HepG2 (cell line): ENCODE data around the gene SRSF3. TPM values are rescaled to one million over a fixed set of nuclear protein-coding genes. Genes with fewer than 3 reads are reported as not detected.

Source experiments
- ATF1 ChIP-seq: IDR thresholded peaks from 2 replicates; pipeline ENCODE4 v1.6.1; 2016; ENCODE audit warnings: mild to moderate bottlenecking, control low read depth
- CBFB ChIP-seq: sonication (generic); formaldehyde crosslinking; IDR thresholded peaks from 2 replicates; pipeline ENCODE4 v1.4.0; 2020; ENCODE audit warnings: missing genetic modification reagents
- DBP ChIP-seq: sonication (generic); formaldehyde crosslinking; IDR thresholded peaks from 2 replicates; pipeline ENCODE4 v1.4.0; 2020; ENCODE audit warnings: missing genetic modification reagents; ENCODE audit errors: not compliant biosample characterization
- FUBP1 ChIP-seq: sonication (generic); formaldehyde crosslinking; IDR thresholded peaks from 2 replicates; pipeline ENCODE4 v1.5.1; 2020; ENCODE audit warnings: missing genetic modification reagents, mild to moderate bottlenecking, borderline replicate concordance
- HHEX ChIP-seq: IDR thresholded peaks from 2 replicates; pipeline ENCODE4 v1.6.1; 2016; ENCODE audit warnings: control low read depth
- HNF1B ChIP-seq: sonication (generic); formaldehyde crosslinking; IDR thresholded peaks from 2 replicates; pipeline ENCODE4 v1.5.1; 2020; ENCODE audit warnings: mild to moderate bottlenecking, moderate library complexity, missing genetic modification reagents
- MYNN ChIP-seq: sonication (generic); formaldehyde crosslinking; IDR thresholded peaks from 2 replicates; pipeline ENCODE4 v1.4.0; 2020; ENCODE audit warnings: mild to moderate bottlenecking, low read depth, missing genetic modification reagents
- PAXIP1 ChIP-seq: sonication (generic); formaldehyde crosslinking; conservative IDR thresholded peaks from 2 replicates; pipeline ENCODE4 v1.4.0; 2020; ENCODE audit warnings: mild to moderate bottlenecking, missing genetic modification reagents, moderate library complexity
- TCF12 ChIP-seq, 2 experiments: fragments of 450-650 bp in 1 of 2; sonication (generic) in 1 of 2; formaldehyde crosslinking in 1 of 2; IDR thresholded peaks; 2 replicates each; pipeline versions ENCODE4 v1.6.1 to v1.8.0; 2017 to 2022; ENCODE audit warnings: antibody characterized with exemption in 1 of 2, mild to moderate bottlenecking in 1 of 2, missing genetic modification reagents in 1 of 2, moderate library complexity in 1 of 2
- TGIF2 ChIP-seq: IDR thresholded peaks from 2 replicates; pipeline ENCODE4 v1.6.1; 2016; ENCODE audit warnings: control low read depth, missing compliant biosample characterization
- ZNF225 ChIP-seq: sonication (generic); formaldehyde crosslinking; IDR thresholded peaks from 2 replicates; pipeline ENCODE4 v1.4.0; 2020; ENCODE audit warnings: mild to moderate bottlenecking, missing genetic modification reagents
- ZNF510 ChIP-seq: sonication (generic); formaldehyde crosslinking; IDR thresholded peaks from 2 replicates; pipeline ENCODE4 v1.4.0; 2020; ENCODE audit warnings: low read depth, mild to moderate bottlenecking, missing genetic modification reagents
- ZNF558 ChIP-seq: sonication (generic); formaldehyde crosslinking; IDR thresholded peaks from 2 replicates; pipeline ENCODE4 v1.9.0; 2022; ENCODE audit warnings: mild to moderate bottlenecking, missing genetic modification reagents, borderline replicate concordance
- ZNF589 ChIP-seq: sonication (generic); formaldehyde crosslinking; conservative IDR thresholded peaks from 2 replicates; pipeline ENCODE4 v1.8.0; 2022; ENCODE audit warnings: mild to moderate bottlenecking, moderate library complexity, missing genetic modification reagents
- ZNF609 ChIP-seq: sonication (generic); formaldehyde crosslinking; IDR thresholded peaks from 2 replicates; pipeline ENCODE4 v1.4.0; 2020; ENCODE audit warnings: mild to moderate bottlenecking, missing genetic modification reagents, borderline replicate concordance
- polyA plus RNA-seq, 8 experiments: library from polyadenylated mRNA; depleted of rRNA in 3 of 8; stranded (reverse) in 7 of 8; unstranded in 1 of 8; fragments of >200 nt; fragmentation: Illumina TruSeq in 4 of 8; extraction: Trizol in 4 of 8; gene quantifications; 2 replicates each; pipeline versions ENCODE4 v1.2.1 to v1.2.3, GENCODE V29; 2011 to 2016; ENCODE audit warnings: low read depth in 4 of 8, missing spikeins in 1 of 8, mixed read lengths in 1 of 8; ENCODE audit not compliant: insufficient read depth in 1 of 8
- total RNA-seq, 5 experiments: library from RNA; depleted of rRNA; stranded (reverse); fragments of >200 nt; fragmentation: Illumina TruSeq; extraction: Trizol; gene quantifications; 2 replicates each; pipeline ENCODE4 v1.2.3, GENCODE V29; 2016; ENCODE audit warnings: low read depth in 1 of 5

SRSF3 gene
- total and polyA plus RNA-seq, 2 of the 13 experiments (the other 11 are each of a cell fraction or from before 2014, with no cell fraction given), result 206 to 684 TPM

GRCh38 chr6:36622901-36623546 is 28.9 kb downstream of the SRSF3 start (continued):
- TF ChIP-seq PAXIP1 (CRISPR knock-in tag) (peak; percentile 27; the same call in 1 of the 2 replicates), TGIF2 (CRISPR knock-in tag) (0 out of 2 replicates have a peak, but pooled peaks have one; percentile 1), ZNF589 (no peak), HHEX (CRISPR knock-in tag) (no peak), FUBP1 (CRISPR knock-in tag) (no peak), HNF1B (CRISPR knock-in tag) (no peak), ZNF609 (CRISPR knock-in tag) (0 out of 2 replicates have a peak, but pooled peaks have one; percentile 33), ZNF225 (CRISPR knock-in tag) (no peak), MYNN (CRISPR knock-in tag) (no peak), DBP (CRISPR knock-in tag) (no peak), TCF12 (IDR thresholded peaks at IDR 0.05) (no peak), TCF12 (CRISPR knock-in tag; IDR thresholded peaks at IDR 0.05) (no peak), ZNF510 (CRISPR knock-in tag) (no peak), ZNF558 (CRISPR knock-in tag) (no peak), CBFB (CRISPR knock-in tag) (peak; percentile 24; the same call in 1 of the 2 replicates), ATF1 (CRISPR knock-in tag) (no peak)
